ENCODE measurements around the gene SMYD2.

- TF ChIP-seq, protein P1, sequence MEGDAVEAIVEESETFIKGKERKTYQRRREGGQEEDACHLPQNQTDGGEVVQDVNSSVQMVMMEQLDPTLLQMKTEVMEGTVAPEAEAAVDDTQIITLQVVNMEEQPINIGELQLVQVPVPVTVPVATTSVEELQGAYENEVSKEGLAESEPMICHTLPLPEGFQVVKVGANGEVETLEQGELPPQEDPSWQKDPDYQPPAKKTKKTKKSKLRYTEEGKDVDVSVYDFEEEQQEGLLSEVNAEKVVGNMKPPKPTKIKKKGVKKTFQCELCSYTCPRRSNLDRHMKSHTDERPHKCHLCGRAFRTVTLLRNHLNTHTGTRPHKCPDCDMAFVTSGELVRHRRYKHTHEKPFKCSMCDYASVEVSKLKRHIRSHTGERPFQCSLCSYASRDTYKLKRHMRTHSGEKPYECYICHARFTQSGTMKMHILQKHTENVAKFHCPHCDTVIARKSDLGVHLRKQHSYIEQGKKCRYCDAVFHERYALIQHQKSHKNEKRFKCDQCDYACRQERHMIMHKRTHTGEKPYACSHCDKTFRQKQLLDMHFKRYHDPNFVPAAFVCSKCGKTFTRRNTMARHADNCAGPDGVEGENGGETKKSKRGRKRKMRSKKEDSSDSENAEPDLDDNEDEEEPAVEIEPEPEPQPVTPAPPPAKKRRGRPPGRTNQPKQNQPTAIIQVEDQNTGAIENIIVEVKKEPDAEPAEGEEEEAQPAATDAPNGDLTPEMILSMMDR (IDR thresholded peaks at IDR 0.05; ENCODE audit: poor library complexity, severe bottlenecking), result no peak
- TF ChIP-seq TAF1 (IDR thresholded peaks at IDR 0.05; ENCODE audit: low read depth), result no peak
These were observed 29.1 kb downstream of the SMYD2 start for GRCh38 chr1:214310010-214310409.

All from neural cell (in vitro differentiated cells).